Ascending aorta (tissue), 2 donors: ENCODE measurements around the gene TRIM52. TPM values are rescaled to one million over a fixed set of nuclear protein-coding genes. Genes with fewer than 3 reads are reported as not detected.

ENCODE experiments used
- DNase-seq, 2 donors: peaks; one replicate each; pipeline ENCODE4 v3.0.0-alpha.2; 2019; ENCODE audit warnings: low spot score in 2 of 2
- H3K27ac ChIP-seq, 2 donors: fragments of 200-600 bp; sonication (generic); one replicate each; pipeline ENCODE4 v1.5.1; 2016 to 2017; ENCODE audit warnings: mild to moderate bottlenecking in 1 of 2
- H3K27me3 ChIP-seq: fragments of 200-600 bp; sonication (generic); one replicate; pipeline ENCODE4 v1.5.1; 2017
- H3K36me3 ChIP-seq, 2 donors: fragments of 200-600 bp; sonication (generic); one replicate each; pipeline ENCODE4 v1.5.1; 2016
- H3K4me1 ChIP-seq, 2 donors: fragments of 200-600 bp; sonication (generic); one replicate each; pipeline ENCODE4 v1.5.1; 2016 to 2017; ENCODE audit warnings: mild to moderate bottlenecking in 1 of 2
- H3K4me3 ChIP-seq, 2 donors: fragments of 200-600 bp; sonication (generic); one replicate each; pipeline ENCODE4 v1.5.1; 2016 to 2017; ENCODE audit warnings: mild to moderate bottlenecking in 1 of 2
- H3K9me3 ChIP-seq, 2 donors: fragments of 200-600 bp; sonication (generic); one replicate each; pipeline ENCODE4 v1.5.1; 2016
- CTCF ChIP-seq, 3 experiments: fragments of 200-600 bp in 2 of 3; fragments of 450-650 bp in 1 of 3; sonication (generic) in 2 of 3; IDR thresholded peaks; one replicate each; pipeline ENCODE4 v1.5.1; 2016 to 2019; ENCODE audit warnings: antibody characterized with exemption in 3 of 3, mild to moderate bottlenecking in 1 of 3, moderate library complexity in 1 of 3
- intact Hi-C: fragments of 100-400 bp; cut with DNase I; formaldehyde crosslinking; loops from one replicate; pipeline ENCODE4 v1.15.1; 2023
- total RNA-seq: library from RNA; depleted of rRNA; stranded (reverse); fragments of >200 nt; gene quantifications from one replicate; pipeline ENCODE4 v1.1.0, GENCODE V29; 2016

The TRIM52 gene
- total RNA-seq, 1 donor from 2014 or later = 21.2 TPM

GRCh38 chr5:181232593-181232992, 28.4 kb downstream of the TRIM52 start:
- Histone ChIP-seq H3K27ac (no peak overlapping the region), H3K9me3 (no peaks in the 10 kb centered on the region), H3K4me3 (no peak overlapping the region), H3K4me1 (no peaks in the 10 kb centered on the region), H3K36me3 (peaks cover 54 to 59% of the 10 kb centered on the region in 2 donors), H3K27me3 (no peaks in the 10 kb centered on the region)
- DNase-seq = no peak
- TF ChIP-seq CTCF (IDR thresholded peaks at IDR 0.05) = no peak
- intact Hi-C loops = no loop called here

GRCh38 chr5:181231432-181231831, 29.5 kb downstream of the TRIM52 start:
- intact Hi-C loops = no loop called here
- DNase-seq = no peak
- Histone ChIP-seq H3K36me3 (peaks cover 43 to 50% of the 10 kb centered on the region in 2 donors), H3K27ac (no peak overlapping the region), H3K4me1 (no peaks in the 10 kb centered on the region), H3K27me3 (no peaks in the 10 kb centered on the region), H3K4me3 (no peak overlapping the region), H3K9me3 (no peaks in the 10 kb centered on the region)
- no peak for TF ChIP-seq CTCF (IDR thresholded peaks at IDR 0.05)

GRCh38 chr5:181230551-181230950, 30.4 kb downstream of the TRIM52 start:
- Histone ChIP-seq H3K4me3 (no peak overlapping the region), H3K9me3 (no peaks in the 10 kb centered on the region), H3K27ac (no peak overlapping the region), H3K4me1 (no peaks in the 10 kb centered on the region), H3K36me3 (peaks cover 34 to 41% of the 10 kb centered on the region in 2 donors), H3K27me3 (no peaks in the 10 kb centered on the region)
- intact Hi-C loops = no loop called here
- TF ChIP-seq CTCF (IDR thresholded peaks at IDR 0.05) = no peak
- DNase-seq = no peak

GRCh38 chr5:181229996-181230395, 30.9 kb downstream of the TRIM52 start:
- no peaks in the 10 kb centered on the region for H3K27me3 ChIP-seq
- no peaks in the 10 kb centered on the region for H3K4me1 ChIP-seq
- peaks cover 28 to 35% of the 10 kb centered on the region in 2 donors for H3K36me3 ChIP-seq
- H3K9me3 ChIP-seq = no peaks in the 10 kb centered on the region
- DNase-seq = no peak
- TF ChIP-seq CTCF (IDR thresholded peaks at IDR 0.05) = no peak
- H3K4me3 ChIP-seq = no peak overlapping the region
- no peak overlapping the region for H3K27ac ChIP-seq
- intact Hi-C loops = no loop called here

GRCh38 chr5:181224390-181225229, 36.3 kb downstream of the TRIM52 start:
- Histone ChIP-seq H3K27ac (peak overlapping the region; percentile 93 to 94), H3K9me3 (no peaks in the 10 kb centered on the region), H3K4me3 (peak overlapping the region; percentile 79 to 81), H3K36me3 (peaks cover 0 to 3% of the 10 kb centered on the region in 2 donors), H3K4me1 (peaks cover 6 to 7% of the 10 kb centered on the region in 2 donors), H3K27me3 (no peaks in the 10 kb centered on the region)
- intact Hi-C loops = no loop called here
- no peak for TF ChIP-seq CTCF (IDR thresholded peaks at IDR 0.05)
- DNase-seq = no peak
